ENCODE data around the gene SAXO1.

SAXO1 gene

DNA sequence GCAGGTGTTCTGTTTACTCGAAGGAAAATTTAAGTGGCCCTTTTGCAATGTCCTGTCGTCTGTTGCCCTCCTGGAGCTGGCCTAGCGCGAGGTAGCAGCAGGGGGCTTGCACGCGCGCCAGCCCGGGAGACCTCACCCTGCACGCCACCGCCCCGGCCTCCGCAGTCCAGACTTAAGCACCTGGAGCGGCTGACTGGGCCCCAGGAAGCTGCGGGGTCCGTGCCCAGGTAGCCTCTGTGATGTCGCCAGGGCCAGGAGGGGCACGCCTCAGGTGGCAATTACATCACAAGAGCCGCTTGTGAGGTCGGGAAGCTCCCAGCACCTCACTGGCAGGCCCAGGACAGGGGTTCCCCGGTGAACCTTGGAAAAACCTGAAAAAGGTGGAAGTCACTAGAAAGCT is at the start of gene SAXO1:
TSS of gene SAXO1 (minus strand) at position 195 of the 400 bp plus-strand sequence. CDS start 301 bp downstream, outside the sequence.
- no peaks in the 10 kb centered on the region for H3K9me3 ChIP-seq (ENCODE audit: insufficient read depth, low read depth, low read length)
- H3K4me1 ChIP-seq (ENCODE audit: insufficient read depth, low read length) = no peaks in the 10 kb centered on the region
- no peak within 1 kb of the TSS for H3K27ac ChIP-seq (ENCODE audit: low read length)
- H3K9ac ChIP-seq (ENCODE audit: low read depth, low read length) = no peak within 1 kb of the TSS
- no peak within 1 kb of the TSS for H3K4me3 ChIP-seq (ENCODE audit: low read length)
- no peaks in the 10 kb centered on the region for H3K36me3 ChIP-seq (ENCODE audit: insufficient read depth, low read depth, low read length)
- H3K27me3 ChIP-seq (ENCODE audit: insufficient read depth, low read length) = no peaks in the 10 kb centered on the region

- Histone ChIP-seq H3K9me3 (ENCODE audit: insufficient read depth, low read depth, low read length) (no peaks in the 10 kb centered on the region), H3K4me1 (ENCODE audit: insufficient read depth, low read length) (no peaks in the 10 kb centered on the region), H3K9ac (ENCODE audit: low read depth, low read length) (no peak overlapping the region), H3K4me3 (ENCODE audit: low read length) (no peak overlapping the region), H3K27me3 (ENCODE audit: insufficient read depth, low read length) (no peaks in the 10 kb centered on the region), H3K36me3 (ENCODE audit: insufficient read depth, low read depth, low read length) (peaks cover 89% of the 10 kb centered on the region), H3K27ac (ENCODE audit: low read length) (no peak overlapping the region)
Observed at GRCh38 chr9:19074836-19075235, 41.8 kb upstream of the SAXO1 start.

DNA sequence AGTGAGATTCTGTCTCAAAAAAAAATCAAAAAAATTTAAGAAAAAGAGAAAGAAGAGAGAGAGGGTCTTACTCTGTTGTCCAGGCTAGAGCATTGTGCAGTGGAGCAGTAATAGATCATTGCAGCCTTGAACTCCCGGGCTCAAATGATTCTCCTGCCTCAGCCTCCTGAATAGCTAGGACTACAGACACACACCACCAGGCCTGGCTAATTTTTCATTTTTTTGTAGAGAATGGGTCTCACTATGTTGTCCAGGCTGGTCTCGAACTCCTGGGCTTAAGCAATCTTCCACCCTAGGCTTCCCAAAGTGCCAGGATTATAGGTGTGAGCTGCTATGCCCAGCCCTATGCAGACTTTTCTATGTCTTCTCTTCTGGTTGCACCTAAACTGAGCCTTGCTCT is 41.2 kb upstream of the SAXO1 start:
- H3K4me3 ChIP-seq (ENCODE audit: low read length) = no peak overlapping the region
- peaks cover 89% of the 10 kb centered on the region for H3K36me3 ChIP-seq (ENCODE audit: insufficient read depth, low read depth, low read length)
- no peaks in the 10 kb centered on the region for H3K9me3 ChIP-seq (ENCODE audit: insufficient read depth, low read depth, low read length)
- no peak overlapping the region for H3K27ac ChIP-seq (ENCODE audit: low read length)
- H3K4me1 ChIP-seq (ENCODE audit: insufficient read depth, low read length) = no peaks in the 10 kb centered on the region
- no peak overlapping the region for H3K9ac ChIP-seq (ENCODE audit: low read depth, low read length)
- no peaks in the 10 kb centered on the region for H3K27me3 ChIP-seq (ENCODE audit: insufficient read depth, low read length)

DNA sequence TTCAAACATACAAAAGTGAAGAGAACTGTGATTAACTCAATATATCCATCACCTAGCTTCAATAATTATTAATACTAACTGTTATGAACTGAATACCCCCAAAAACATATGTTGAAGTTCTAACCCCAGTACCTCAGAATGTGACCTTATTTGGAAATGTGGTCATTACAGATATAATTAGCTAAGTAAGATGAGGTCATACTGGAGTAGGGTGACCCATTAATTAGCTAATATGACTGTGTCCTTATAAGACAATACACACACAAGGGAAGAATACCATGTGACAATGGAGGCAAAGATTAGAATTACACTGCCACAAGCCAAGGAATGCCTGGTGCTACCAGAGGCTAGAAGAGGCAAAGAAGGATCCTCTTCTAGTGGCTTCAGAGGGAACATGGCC is 24.0 kb upstream of the SAXO1 start:
- H3K4me1 ChIP-seq (ENCODE audit: insufficient read depth, low read length) = 0 out of 2 replicates have a peak, but pooled peaks cover 4% of the 10 kb centered on the region
- no peaks in the 10 kb centered on the region for H3K9me3 ChIP-seq (ENCODE audit: insufficient read depth, low read depth, low read length)
- no peaks in the 10 kb centered on the region for H3K27me3 ChIP-seq (ENCODE audit: insufficient read depth, low read length)
- no peak overlapping the region for H3K9ac ChIP-seq (ENCODE audit: low read depth, low read length)
- no peak overlapping the region for H3K27ac ChIP-seq (ENCODE audit: low read length)
- peaks cover 65% of the 10 kb centered on the region for H3K36me3 ChIP-seq (ENCODE audit: insufficient read depth, low read depth, low read length)
- H3K4me3 ChIP-seq (ENCODE audit: low read length) = no peak overlapping the region

DNA sequence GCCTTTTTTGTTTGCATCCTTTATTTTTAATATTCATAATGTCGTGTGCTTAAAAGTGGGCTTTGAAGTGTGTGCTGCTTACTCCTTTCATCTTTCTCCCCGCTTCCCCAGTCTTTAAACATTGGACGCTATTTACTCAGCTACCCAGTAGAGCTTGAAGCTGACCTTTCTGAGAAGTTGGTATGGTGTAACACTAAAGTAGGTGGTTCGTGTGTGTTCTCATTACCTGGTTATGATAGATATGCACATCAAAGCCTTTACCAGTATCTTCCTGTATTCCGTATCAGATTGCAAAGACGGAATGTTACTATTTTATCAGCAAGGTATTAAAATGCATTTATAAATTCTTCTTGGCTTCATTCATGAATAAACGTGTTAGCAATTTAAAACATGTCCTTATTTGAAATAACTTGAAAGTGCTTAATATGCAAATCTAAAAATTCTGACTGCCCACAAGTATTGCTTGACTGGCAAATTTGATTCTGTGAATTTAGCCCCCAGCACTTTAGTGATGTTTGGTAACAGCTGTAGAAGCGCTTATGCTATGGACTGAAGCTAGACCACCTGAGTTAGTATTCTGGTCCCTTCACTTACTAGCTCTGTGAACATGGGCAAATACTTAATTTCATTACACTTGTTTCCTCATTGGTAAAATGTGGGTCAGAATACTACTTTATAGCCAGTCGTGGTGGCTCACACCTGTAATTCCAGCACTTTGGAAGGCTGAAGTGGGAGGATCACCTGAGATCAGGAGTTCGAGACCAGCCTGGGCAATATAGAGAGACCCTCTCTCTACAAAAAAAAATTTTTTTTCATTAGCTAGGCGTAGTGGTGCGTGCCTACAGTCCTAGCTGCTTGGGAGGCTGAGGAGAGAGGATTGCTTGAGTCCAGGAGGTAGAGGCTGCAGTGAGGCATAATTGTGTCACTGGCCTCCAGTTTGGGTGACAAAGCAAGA is 17.9 kb upstream of the SAXO1 start:
- no peaks in the 10 kb centered on the region for H3K27me3 ChIP-seq (ENCODE audit: insufficient read depth, low read length)
- peaks cover 10% of the 10 kb centered on the region; the same call in 1 of the 2 replicates for H3K4me1 ChIP-seq (ENCODE audit: insufficient read depth, low read length)
- H3K27ac ChIP-seq (ENCODE audit: low read length) = no peak overlapping the region
- peaks cover 4% of the 10 kb centered on the region; the same call in 1 of the 2 replicates for H3K36me3 ChIP-seq (ENCODE audit: insufficient read depth, low read depth, low read length)
- no peaks in the 10 kb centered on the region for H3K9me3 ChIP-seq (ENCODE audit: insufficient read depth, low read depth, low read length)
- H3K4me3 ChIP-seq (ENCODE audit: low read length) = peak overlapping the region; percentile 96
- peak overlapping the region; percentile 92; the same call in 1 of the 2 replicates for H3K9ac ChIP-seq (ENCODE audit: low read depth, low read length)

DNA sequence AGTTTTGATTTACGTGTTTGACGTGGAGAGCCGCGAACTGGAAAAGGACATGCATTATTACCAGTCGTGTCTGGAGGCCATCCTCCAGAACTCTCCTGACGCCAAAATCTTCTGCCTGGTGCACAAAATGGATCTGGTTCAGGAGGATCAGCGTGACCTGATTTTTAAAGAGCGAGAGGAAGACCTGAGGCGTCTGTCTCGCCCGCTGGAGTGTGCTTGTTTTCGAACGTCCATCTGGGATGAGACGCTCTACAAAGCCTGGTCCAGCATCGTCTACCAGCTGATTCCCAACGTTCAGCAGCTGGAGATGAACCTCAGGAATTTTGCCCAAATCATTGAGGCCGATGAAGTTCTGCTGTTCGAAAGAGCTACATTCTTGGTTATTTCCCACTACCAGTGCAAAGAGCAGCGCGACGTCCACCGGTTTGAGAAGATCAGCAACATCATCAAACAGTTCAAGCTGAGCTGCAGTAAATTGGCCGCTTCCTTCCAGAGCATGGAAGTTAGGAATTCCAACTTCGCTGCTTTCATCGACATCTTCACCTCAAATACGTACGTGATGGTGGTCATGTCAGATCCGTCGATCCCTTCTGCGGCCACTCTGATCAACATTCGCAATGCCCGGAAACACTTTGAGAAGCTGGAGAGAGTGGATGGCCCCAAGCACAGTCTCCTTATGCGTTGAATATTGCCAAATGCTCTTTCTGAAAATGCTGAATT is 17.1 kb upstream of the SAXO1 start:
- H3K27ac ChIP-seq (ENCODE audit: low read length) = peak overlapping the region; percentile 26
- no peaks in the 10 kb centered on the region for H3K9me3 ChIP-seq (ENCODE audit: insufficient read depth, low read depth, low read length)
- peak overlapping the region; percentile 92 for H3K9ac ChIP-seq (ENCODE audit: low read depth, low read length)
- H3K36me3 ChIP-seq (ENCODE audit: insufficient read depth, low read depth, low read length) = no peaks in the 10 kb centered on the region
- peaks cover 10% of the 10 kb centered on the region; the same call in 1 of the 2 replicates for H3K4me1 ChIP-seq (ENCODE audit: insufficient read depth, low read length)
- H3K27me3 ChIP-seq (ENCODE audit: insufficient read depth, low read length) = no peaks in the 10 kb centered on the region
- H3K4me3 ChIP-seq (ENCODE audit: low read length) = peak overlapping the region; percentile 96

DNA sequence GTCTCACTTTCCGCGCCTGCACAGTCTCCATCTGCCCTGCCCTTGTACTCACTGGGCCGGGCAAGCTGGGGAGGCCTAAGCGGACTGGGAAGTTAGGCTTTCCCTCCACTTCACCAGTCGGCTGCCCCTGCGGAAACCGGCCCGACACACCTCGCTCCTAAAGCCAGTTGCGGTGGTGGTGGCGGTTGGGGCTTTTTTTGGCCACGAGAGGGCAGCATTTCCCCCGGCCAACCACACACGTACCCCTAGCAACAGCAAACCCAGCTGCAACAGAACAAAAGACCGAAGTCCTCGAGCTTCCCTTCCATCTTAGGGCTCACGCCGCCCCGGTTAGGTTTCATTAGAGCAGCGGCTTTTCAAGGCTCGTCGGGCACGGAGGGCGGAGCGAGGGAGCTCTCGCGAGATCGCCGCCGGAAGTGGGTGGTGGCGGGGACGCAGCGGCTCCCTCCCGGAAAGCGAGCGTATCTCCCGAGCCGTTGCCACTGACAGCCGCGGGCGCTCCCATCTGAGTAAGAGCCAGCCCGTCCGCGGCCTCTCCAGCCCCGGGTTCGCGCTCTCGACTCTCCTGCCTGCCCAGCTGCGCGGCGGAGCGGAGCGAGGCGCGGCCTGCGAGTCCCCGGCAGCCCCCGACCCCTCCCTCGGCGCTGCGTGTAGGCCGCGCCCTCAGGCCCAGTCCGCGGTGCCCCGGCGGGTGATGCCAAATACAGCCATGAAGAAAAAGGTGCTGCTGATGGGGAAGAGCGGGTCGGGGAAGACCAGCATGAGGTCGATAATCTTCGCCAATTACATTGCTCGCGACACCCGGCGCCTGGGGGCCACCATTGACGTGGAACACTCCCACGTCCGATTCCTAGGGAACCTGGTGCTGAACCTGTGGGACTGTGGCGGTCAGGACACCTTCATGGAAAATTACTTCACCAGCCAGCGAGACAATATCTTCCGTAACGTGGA is 16.2 kb upstream of the SAXO1 start, which contains the start of gene RRAGA:
TSS of gene RRAGA (plus strand) at position 462 of the 951 bp plus-strand sequence. CDS start at position 695, 233 bp downstream.
- peak within 1 kb of the TSS; percentile 96 for H3K4me3 ChIP-seq (ENCODE audit: low read length)
- H3K27ac ChIP-seq (ENCODE audit: low read length) = peak within 1 kb of the TSS; percentile 26
- no peaks in the 10 kb centered on the region for H3K36me3 ChIP-seq (ENCODE audit: insufficient read depth, low read depth, low read length)
- peaks cover 10% of the 10 kb centered on the region; the same call in 1 of the 2 replicates for H3K4me1 ChIP-seq (ENCODE audit: insufficient read depth, low read length)
- peak within 1 kb of the TSS; percentile 92 for H3K9ac ChIP-seq (ENCODE audit: low read depth, low read length)
- no peaks in the 10 kb centered on the region for H3K27me3 ChIP-seq (ENCODE audit: insufficient read depth, low read length)
- no peaks in the 10 kb centered on the region for H3K9me3 ChIP-seq (ENCODE audit: insufficient read depth, low read depth, low read length)

DNA sequence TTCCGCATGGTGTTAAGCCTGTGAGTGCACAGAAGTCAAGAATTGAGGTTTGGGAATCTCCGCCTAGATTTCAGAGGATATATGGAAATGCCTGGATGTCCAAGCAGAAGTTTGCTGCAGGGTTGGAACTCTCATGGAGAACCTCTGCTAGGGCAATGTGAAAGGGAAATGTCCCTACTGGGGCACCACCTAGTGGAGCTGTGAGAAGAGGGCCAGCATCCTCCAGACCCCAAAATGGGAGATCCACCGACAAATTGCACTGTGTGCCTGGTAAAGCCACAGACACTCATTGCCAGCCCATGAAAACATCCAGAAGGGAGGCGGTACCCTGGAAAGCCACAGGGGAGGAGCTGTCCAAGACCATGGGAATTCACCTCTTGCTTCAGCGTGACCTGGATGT is 3.6 kb upstream of the SAXO1 start:
- H3K4me1 ChIP-seq (ENCODE audit: insufficient read depth, low read length) = no peaks in the 10 kb centered on the region
- no peak overlapping the region for H3K9ac ChIP-seq (ENCODE audit: low read depth, low read length)
- no peaks in the 10 kb centered on the region for H3K27me3 ChIP-seq (ENCODE audit: insufficient read depth, low read length)
- H3K4me3 ChIP-seq (ENCODE audit: low read length) = no peak overlapping the region
- H3K36me3 ChIP-seq (ENCODE audit: insufficient read depth, low read depth, low read length) = no peaks in the 10 kb centered on the region
- no peaks in the 10 kb centered on the region; the same call in 1 of the 2 replicates for H3K9me3 ChIP-seq (ENCODE audit: insufficient read depth, low read depth, low read length)
- no peak overlapping the region for H3K27ac ChIP-seq (ENCODE audit: low read length)

DNA sequence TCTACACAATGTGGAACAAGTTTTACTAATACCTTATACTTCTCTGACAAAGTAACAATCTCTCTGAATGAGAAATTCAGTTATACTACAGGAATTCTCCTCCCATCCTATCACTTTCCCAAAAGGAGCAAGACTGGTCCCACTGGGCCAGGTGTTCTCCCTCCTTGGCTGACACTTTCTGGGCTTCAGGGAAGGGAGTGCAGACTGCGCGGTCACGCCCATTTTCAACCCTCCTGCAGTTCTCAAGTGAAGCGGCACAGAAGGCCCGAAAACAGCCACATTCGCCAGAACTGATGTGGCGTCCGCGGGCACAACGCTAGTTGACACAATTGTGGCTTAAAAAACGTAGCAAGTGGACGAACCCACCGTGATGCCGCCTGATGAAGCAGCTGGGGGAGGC is 603 bp downstream of the SAXO1 start:
- H3K4me3 ChIP-seq (ENCODE audit: low read length) = no peak overlapping the region
- H3K27me3 ChIP-seq (ENCODE audit: insufficient read depth, low read length) = no peaks in the 10 kb centered on the region
- no peaks in the 10 kb centered on the region for H3K36me3 ChIP-seq (ENCODE audit: insufficient read depth, low read depth, low read length)
- H3K9me3 ChIP-seq (ENCODE audit: insufficient read depth, low read depth, low read length) = no peaks in the 10 kb centered on the region
- no peaks in the 10 kb centered on the region for H3K4me1 ChIP-seq (ENCODE audit: insufficient read depth, low read length)
- H3K9ac ChIP-seq (ENCODE audit: low read depth, low read length) = no peak overlapping the region
- no peak overlapping the region for H3K27ac ChIP-seq (ENCODE audit: low read length)

DNA sequence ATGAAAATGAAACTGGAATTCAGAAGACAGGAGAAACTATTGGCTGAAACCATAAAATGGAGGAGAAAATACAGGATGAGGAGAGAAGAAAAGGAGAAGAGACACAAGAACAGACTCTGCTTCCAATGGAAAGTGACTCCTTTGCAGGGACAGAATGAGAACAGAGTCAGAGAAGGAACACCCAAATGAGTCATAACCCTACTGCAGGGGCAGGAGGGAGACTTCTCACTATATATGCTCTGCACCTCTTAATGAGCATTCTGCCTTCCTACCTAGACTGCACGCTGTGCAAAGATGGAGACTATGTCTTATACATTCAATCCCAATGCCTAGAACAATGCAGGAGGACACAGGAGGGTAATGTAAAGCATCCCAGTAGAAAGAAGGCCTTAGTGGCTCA is 2.1 kb downstream of the SAXO1 start:
- H3K27ac ChIP-seq (ENCODE audit: low read length) = no peak overlapping the region
- H3K4me3 ChIP-seq (ENCODE audit: low read length) = no peak overlapping the region
- H3K27me3 ChIP-seq (ENCODE audit: insufficient read depth, low read length) = no peaks in the 10 kb centered on the region
- H3K4me1 ChIP-seq (ENCODE audit: insufficient read depth, low read length) = no peaks in the 10 kb centered on the region
- no peaks in the 10 kb centered on the region for H3K9me3 ChIP-seq (ENCODE audit: insufficient read depth, low read depth, low read length)
- H3K9ac ChIP-seq (ENCODE audit: low read depth, low read length) = no peak overlapping the region
- no peaks in the 10 kb centered on the region for H3K36me3 ChIP-seq (ENCODE audit: insufficient read depth, low read depth, low read length)
